Fibroblast of the aortic adventitia (primary cell): ENCODE data around the gene TAS2R42. TPM values are rescaled to one million over a fixed set of nuclear protein-coding genes. Genes with fewer than 3 reads are reported as not detected.

Experiments
- DNase-seq: peaks from one replicate; pipeline ENCODE4 v3.0.0-alpha.2; 2010; ENCODE audit warnings: low read depth
- H3K4me3 ChIP-seq: 2 replicates; pipeline ENCODE4 v1.5.1; 2011; ENCODE audit warnings: low read depth, mild to moderate bottlenecking, control low read depth, low read length, moderate library complexity
- CTCF ChIP-seq: IDR thresholded peaks from 2 replicates; pipeline ENCODE4 v1.5.1; 2011; ENCODE audit warnings: mild to moderate bottlenecking, low read length, control low read depth, inconsistent platforms; ENCODE audit not compliant: insufficient read depth
- total RNA-seq: library from RNA; depleted of rRNA; stranded (reverse); fragments of >200 nt; gene quantifications from 2 replicates; pipeline ENCODE4 v1.2.3, GENCODE V29; 2012; ENCODE audit warnings: low replicate concordance

The TAS2R42 gene
- total RNA-seq, 1 donor = not detected

GRCh38 chr12:11154400-11154925, 32.3 kb downstream of the TAS2R42 start:
- no peak for TF ChIP-seq CTCF
- H3K4me3 ChIP-seq = no peak overlapping the region
- no peak for DNase-seq

GRCh38 chr12:11152725-11153124, 34.0 kb downstream of the TAS2R42 start:
- no peak overlapping the region for H3K4me3 ChIP-seq
- TF ChIP-seq CTCF = no peak
- DNase-seq = no peak

- DNase-seq = no peak
- no peak for TF ChIP-seq CTCF
- H3K4me3 ChIP-seq = no peak overlapping the region
Observed at GRCh38 chr12:11150832-11151231, 35.9 kb downstream of the TAS2R42 start.

GRCh38 chr12:11147420-11147819, 39.3 kb downstream of the TAS2R42 start:
- TF ChIP-seq CTCF = no peak
- no peak for DNase-seq
- no peak overlapping the region for H3K4me3 ChIP-seq

GRCh38 chr12:11144297-11144696, 42.4 kb downstream of the TAS2R42 start:
- DNase-seq = no peak
- TF ChIP-seq CTCF = no peak
- H3K4me3 ChIP-seq = no peak overlapping the region

- no peak overlapping the region for H3K4me3 ChIP-seq
- no peak for DNase-seq
- TF ChIP-seq CTCF = no peak
Observed at GRCh38 chr12:11143352-11143751, 43.4 kb downstream of the TAS2R42 start.

- no peak for DNase-seq
- no peak overlapping the region for H3K4me3 ChIP-seq
- no peak for TF ChIP-seq CTCF
Observed at GRCh38 chr12:11136075-11136474, 50.7 kb downstream of the TAS2R42 start.
